ENCODE results near the gene CPOX.
"Not testable (repeated sequence)": the region's sequence is repeated elsewhere in the genome, so short reads cannot be mapped to it uniquely, and the experiment has no call there.

CPOX gene

GRCh38 chr3:98561727-98562521 lies 31.5 kb downstream of the CPOX start:
- no peak for DNase-seq

- no peak for DNase-seq
These were observed 32.5 kb downstream of the CPOX start for GRCh38 chr3:98560911-98561310.

GRCh38 chr3:98559769-98560168 lies 33.6 kb downstream of the CPOX start:
- DNase-seq: not testable (repeated sequence)

- no peak for DNase-seq
These were observed 35.1 kb downstream of the CPOX start for GRCh38 chr3:98558100-98558827.

GRCh38 chr3:98557324-98558010 lies 35.9 kb downstream of the CPOX start:
- DNase-seq: no peak

GRCh38 chr3:98556164-98557130 lies 37.0 kb downstream of the CPOX start:
- no peak for DNase-seq

GRCh38 chr3:98555025-98555379 lies 38.4 kb downstream of the CPOX start:
- no peak for DNase-seq

GRCh38 chr3:98554580-98554979 lies 38.8 kb downstream of the CPOX start:
- DNase-seq: no peak

GRCh38 chr3:98553753-98554152 lies 39.7 kb downstream of the CPOX start:
- DNase-seq: no peak

- DNase-seq: no peak
These were observed 40.3 kb downstream of the CPOX start for GRCh38 chr3:98553021-98553563.

GRCh38 chr3:98552232-98553020 lies 41.0 kb downstream of the CPOX start:
- no peak for DNase-seq

GRCh38 chr3:98551754-98552153 lies 41.7 kb downstream of the CPOX start:
- DNase-seq: no peak

GRCh38 chr3:98551236-98551635 lies 42.2 kb downstream of the CPOX start:
- no peak for DNase-seq

GRCh38 chr3:98550833-98551232 lies 42.6 kb downstream of the CPOX start:
- DNase-seq: no peak

- no peak for DNase-seq
These were observed 44.9 kb downstream of the CPOX start for GRCh38 chr3:98548544-98548943.

- no peak for DNase-seq
These were observed 47.5 kb downstream of the CPOX start for GRCh38 chr3:98545940-98546339.

GRCh38 chr3:98542623-98543022 lies 50.8 kb downstream of the CPOX start:
- no peak for DNase-seq

- DNase-seq: no peak
These were observed 51.7 kb downstream of the CPOX start for GRCh38 chr3:98541695-98542094.

- DNase-seq: no peak
These were observed 53.1 kb downstream of the CPOX start for GRCh38 chr3:98540346-98540745.

GRCh38 chr3:98536456-98537017 lies 56.9 kb downstream of the CPOX start:
- DNase-seq: no peak

GRCh38 chr3:98534734-98535133 lies 58.7 kb downstream of the CPOX start:
- no peak for DNase-seq
